ENCODE results near the gene PPM1L. TPM values are rescaled to one million over a fixed set of nuclear protein-coding genes. Genes with fewer than 3 reads are reported as not detected.

PPM1L gene
- total RNA-seq, 1 donor from 2014 or later = 10.6 TPM

GRCh38 chr3:161100994-161101393 is 345.0 kb downstream of the PPM1L start:
- TF ChIP-seq, protein P1, sequence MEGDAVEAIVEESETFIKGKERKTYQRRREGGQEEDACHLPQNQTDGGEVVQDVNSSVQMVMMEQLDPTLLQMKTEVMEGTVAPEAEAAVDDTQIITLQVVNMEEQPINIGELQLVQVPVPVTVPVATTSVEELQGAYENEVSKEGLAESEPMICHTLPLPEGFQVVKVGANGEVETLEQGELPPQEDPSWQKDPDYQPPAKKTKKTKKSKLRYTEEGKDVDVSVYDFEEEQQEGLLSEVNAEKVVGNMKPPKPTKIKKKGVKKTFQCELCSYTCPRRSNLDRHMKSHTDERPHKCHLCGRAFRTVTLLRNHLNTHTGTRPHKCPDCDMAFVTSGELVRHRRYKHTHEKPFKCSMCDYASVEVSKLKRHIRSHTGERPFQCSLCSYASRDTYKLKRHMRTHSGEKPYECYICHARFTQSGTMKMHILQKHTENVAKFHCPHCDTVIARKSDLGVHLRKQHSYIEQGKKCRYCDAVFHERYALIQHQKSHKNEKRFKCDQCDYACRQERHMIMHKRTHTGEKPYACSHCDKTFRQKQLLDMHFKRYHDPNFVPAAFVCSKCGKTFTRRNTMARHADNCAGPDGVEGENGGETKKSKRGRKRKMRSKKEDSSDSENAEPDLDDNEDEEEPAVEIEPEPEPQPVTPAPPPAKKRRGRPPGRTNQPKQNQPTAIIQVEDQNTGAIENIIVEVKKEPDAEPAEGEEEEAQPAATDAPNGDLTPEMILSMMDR (IDR thresholded peaks at IDR 0.05; ENCODE audit: unreplicated experiment) = no peak
- Mint-ChIP-seq H3K9me3 (no peaks in the 10 kb centered on the region), H3K36me3 (peaks cover 41% of the 10 kb centered on the region), H3K27me3 (ENCODE audit: low read depth) (no peaks in the 10 kb centered on the region), H3K27ac (no peak overlapping the region), H3K4me3 (no peak overlapping the region), H3K4me1 (peaks cover 18% of the 10 kb centered on the region)
- no peak for DNase-seq (ENCODE audit: low spot score in 2 of 2, unreplicated experiment in 2 of 2)

- Mint-ChIP-seq H3K4me3 (no peak overlapping the region), H3K27me3 (ENCODE audit: low read depth) (no peaks in the 10 kb centered on the region), H3K27ac (no peak overlapping the region), H3K4me1 (peaks cover 20% of the 10 kb centered on the region), H3K9me3 (no peaks in the 10 kb centered on the region), H3K36me3 (peaks cover 41% of the 10 kb centered on the region)
- DNase-seq (ENCODE audit: low spot score in 2 of 2, unreplicated experiment in 2 of 2) = no peak
- TF ChIP-seq, protein P1 (IDR thresholded peaks at IDR 0.05; ENCODE audit: unreplicated experiment) = no peak
Observed at GRCh38 chr3:161101609-161102008, 345.6 kb downstream of the PPM1L start.

- peaks cover 36% of the 10 kb centered on the region for H3K36me3 Mint-ChIP-seq
- no peaks in the 10 kb centered on the region for H3K9me3 Mint-ChIP-seq
- no peak for DNase-seq (ENCODE audit: low spot score in 2 of 2, unreplicated experiment in 2 of 2)
- no peaks in the 10 kb centered on the region for H3K27me3 Mint-ChIP-seq (ENCODE audit: low read depth)
- TF ChIP-seq, protein P1 (IDR thresholded peaks at IDR 0.05; ENCODE audit: unreplicated experiment) = no peak
- H3K4me3 Mint-ChIP-seq = peak overlapping the region; percentile 82
- peaks cover 34% of the 10 kb centered on the region for H3K4me1 Mint-ChIP-seq
- peak overlapping the region; percentile 94 for H3K27ac Mint-ChIP-seq
Observed at GRCh38 chr3:161103776-161104385, 347.9 kb downstream of the PPM1L start.

GRCh38 chr3:161104561-161105551 is 348.8 kb downstream of the PPM1L start, which contains the start of gene B3GALNT1:
TSS of gene B3GALNT1 (minus strand) at chr3:161105349. CDS start at chr3:161086754, 18,595 bp downstream.
- H3K9me3 Mint-ChIP-seq = no peaks in the 10 kb centered on the region
- TF ChIP-seq, protein P1 (IDR thresholded peaks at IDR 0.05; ENCODE audit: unreplicated experiment) = no peak
- DNase-seq (ENCODE audit: low spot score in 2 of 2, unreplicated experiment in 2 of 2) = peak; percentile 37 to 72
- H3K4me3 Mint-ChIP-seq = peak within 1 kb of the TSS; percentile 82
- H3K27ac Mint-ChIP-seq = peak within 1 kb of the TSS; percentile 94
- peaks cover 34% of the 10 kb centered on the region for H3K4me1 Mint-ChIP-seq
- H3K27me3 Mint-ChIP-seq (ENCODE audit: low read depth) = no peaks in the 10 kb centered on the region
- peaks cover 28% of the 10 kb centered on the region for H3K36me3 Mint-ChIP-seq

GRCh38 chr3:161107311-161107710 is 351.3 kb downstream of the PPM1L start:
- DNase-seq (ENCODE audit: low spot score in 2 of 2, unreplicated experiment in 2 of 2) = no peak
- H3K4me3 Mint-ChIP-seq = no peak overlapping the region
- TF ChIP-seq, protein P1 (IDR thresholded peaks at IDR 0.05; ENCODE audit: unreplicated experiment) = no peak
- peaks cover 25% of the 10 kb centered on the region for H3K36me3 Mint-ChIP-seq
- peaks cover 19% of the 10 kb centered on the region for H3K9me3 Mint-ChIP-seq
- H3K27ac Mint-ChIP-seq = peak overlapping the region; percentile 75
- H3K27me3 Mint-ChIP-seq (ENCODE audit: low read depth) = no peaks in the 10 kb centered on the region
- peaks cover 34% of the 10 kb centered on the region for H3K4me1 Mint-ChIP-seq
